ENCODE results near the gene NRARP.

GRCh38 chr9:137270929-137271695 lies 31.0 kb downstream of the NRARP start:
- TF ChIP-seq CTCF (IDR thresholded peaks at IDR 0.05) (no peak), POLR2A (IDR thresholded peaks at IDR 0.05) (no peak)
